Medulla oblongata (tissue), 1 donor: ENCODE data around the gene YIPF3.
"Not testable (repeated sequence)": the region's sequence is repeated elsewhere in the genome, so short reads cannot be mapped to it uniquely, and the experiment has no call there.

Experiments
- DNase-seq: peaks from one replicate; pipeline ENCODE4 v3.0.0-alpha.2; 2015; ENCODE audit errors: extremely low spot score

Gene YIPF3

GRCh38 chr6:43493230-43493629 lies 23.5 kb downstream of the YIPF3 start:
- no peak for DNase-seq

GRCh38 chr6:43492673-43493072 lies 24.1 kb downstream of the YIPF3 start:
- no peak for DNase-seq

GRCh38 chr6:43491750-43492661 lies 24.7 kb downstream of the YIPF3 start:
- peak; percentile 94 for DNase-seq

DNA sequence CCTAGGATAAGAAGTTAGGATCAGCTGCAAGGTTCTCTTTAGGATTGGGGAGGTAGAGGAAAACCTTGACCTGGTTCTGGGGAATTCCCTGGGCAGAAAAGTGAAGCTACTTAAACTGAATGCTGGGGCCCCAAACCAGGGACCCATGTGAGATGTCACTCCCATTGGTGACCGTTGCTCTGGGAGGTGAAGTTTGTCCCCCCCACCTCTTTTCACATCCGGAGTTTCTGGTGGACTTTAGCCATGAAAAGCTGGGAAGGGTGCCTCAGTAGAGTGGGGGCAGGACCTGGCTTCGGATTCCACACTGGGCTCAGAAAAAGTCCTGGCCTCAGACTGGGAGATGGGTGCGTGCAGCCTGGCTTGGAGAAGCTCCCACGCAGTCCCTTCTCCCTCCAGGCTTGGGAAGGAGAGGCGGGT lies 26.2 kb downstream of the YIPF3 start:
- peak; percentile 46 for DNase-seq

GRCh38 chr6:43489277-43490072 lies 27.3 kb downstream of the YIPF3 start:
- peak; percentile 96 for DNase-seq

DNA sequence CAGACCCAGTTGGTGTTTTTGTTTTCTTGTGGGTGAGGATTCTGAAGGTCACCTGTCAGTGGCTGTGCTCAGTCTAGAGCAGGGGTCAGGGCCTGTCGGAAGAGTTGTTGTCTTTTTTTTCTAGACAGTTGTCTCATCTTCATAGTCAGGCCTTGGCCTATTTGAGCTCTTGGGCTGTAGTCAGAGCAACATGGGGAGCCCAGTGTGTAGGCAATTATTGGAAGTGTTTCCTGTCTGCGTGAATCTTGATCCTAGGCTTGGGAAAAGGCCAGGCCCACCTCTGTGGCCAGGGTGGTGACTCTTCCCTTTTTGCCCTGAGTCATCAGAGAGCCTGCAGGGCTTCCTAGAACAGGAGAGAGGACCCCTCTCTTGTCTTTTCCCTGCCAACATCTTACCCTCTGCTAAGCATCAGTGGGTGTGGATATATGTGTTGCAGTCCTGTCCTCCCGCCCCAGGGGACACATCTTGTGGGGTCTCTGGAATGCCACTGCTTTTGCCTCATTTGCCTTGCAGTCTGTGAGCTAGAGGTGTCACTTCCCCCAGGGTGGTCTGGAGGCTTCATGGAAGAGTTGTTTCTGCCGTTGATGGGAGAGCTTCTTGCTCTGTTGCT lies 28.0 kb downstream of the YIPF3 start:
- DNase-seq = no peak

GRCh38 chr6:43481591-43482236 lies 35.0 kb downstream of the YIPF3 start:
- no peak for DNase-seq

GRCh38 chr6:43481075-43481474 lies 35.7 kb downstream of the YIPF3 start:
- no peak for DNase-seq

GRCh38 chr6:43478008-43478372 lies 38.7 kb downstream of the YIPF3 start:
- no peak for DNase-seq

GRCh38 chr6:43477235-43478007 lies 39.3 kb downstream of the YIPF3 start, which contains the start of gene TJAP1:
Gene TJAP1, plus strand, starts transcription at chr6:43477570. Its CDS starts 21,432 bp downstream, at chr6:43499002.
- DNase-seq = peak; percentile 94

- no peak for DNase-seq
Observed at GRCh38 chr6:43476746-43477145, 40.0 kb downstream of the YIPF3 start.

DNA sequence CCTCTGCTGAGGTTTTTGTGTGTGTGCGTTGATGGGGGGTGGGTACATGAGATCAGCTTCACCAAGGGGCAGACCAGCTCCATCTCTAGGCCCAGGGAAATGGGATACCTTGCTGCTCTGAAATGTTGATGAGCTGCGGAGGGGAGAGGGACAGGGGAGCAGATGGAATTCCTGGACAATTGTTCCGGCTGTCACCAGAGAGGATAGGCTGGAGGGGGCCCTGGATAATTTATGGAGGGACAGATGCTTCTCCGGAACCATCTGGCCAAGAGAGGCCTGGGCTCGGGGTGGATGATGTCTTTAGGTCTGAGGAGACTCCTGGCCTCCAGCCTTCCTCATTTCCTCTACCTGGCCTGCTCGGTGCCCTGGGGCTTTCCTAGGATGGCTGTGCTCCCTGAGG lies 41.2 kb downstream of the YIPF3 start:
- no peak for DNase-seq

DNA sequence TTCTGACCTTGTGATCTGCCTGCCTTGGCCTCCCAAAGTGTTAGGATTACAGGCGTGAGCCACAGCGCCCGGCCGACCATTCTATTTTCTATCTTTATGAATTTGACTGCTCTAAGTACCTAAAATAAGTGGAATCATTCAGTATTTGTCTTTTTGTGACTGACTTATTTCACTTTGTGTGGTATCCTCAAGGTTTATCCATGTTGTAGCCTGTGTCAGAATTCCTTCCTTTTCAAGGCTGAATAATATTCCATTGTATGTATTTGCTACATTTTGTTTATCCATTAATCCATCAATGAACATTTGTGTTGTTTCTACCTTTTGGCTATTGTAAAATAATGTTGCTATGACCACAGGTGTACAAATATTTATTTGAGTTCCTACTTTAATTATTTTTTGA lies 44.2 kb downstream of the YIPF3 start:
- no peak for DNase-seq

- DNase-seq = no peak
Observed at GRCh38 chr6:43471399-43471798, 45.3 kb downstream of the YIPF3 start.

- DNase-seq = no peak
Observed at GRCh38 chr6:43469947-43470346, 46.8 kb downstream of the YIPF3 start.

GRCh38 chr6:43468748-43469681 lies 47.7 kb downstream of the YIPF3 start:
- no peak for DNase-seq

GRCh38 chr6:43468240-43468639 lies 48.5 kb downstream of the YIPF3 start:
- no peak for DNase-seq

- DNase-seq = no peak
Observed at GRCh38 chr6:43467752-43468151, 49.0 kb downstream of the YIPF3 start.

DNA sequence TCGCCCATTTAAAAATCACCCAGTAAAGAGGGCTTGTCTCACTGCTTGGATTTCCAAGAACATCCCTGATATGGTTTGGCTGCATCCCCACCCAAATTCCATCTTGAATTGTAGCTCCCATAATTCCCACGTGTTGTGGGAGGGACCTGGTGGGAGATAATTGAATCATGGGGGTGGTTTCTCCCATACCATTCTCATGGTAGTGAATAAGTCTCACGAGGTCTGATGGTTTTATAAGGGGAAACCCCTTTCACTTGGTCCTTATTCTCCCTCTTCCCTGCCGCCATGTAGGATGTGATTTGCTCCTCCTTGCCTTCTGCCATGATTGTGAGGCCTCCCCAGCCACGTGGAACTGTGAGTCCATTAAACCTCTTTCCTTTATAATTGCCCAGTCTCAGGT lies 49.5 kb downstream of the YIPF3 start:
- not testable (repeated sequence) for DNase-seq

DNA sequence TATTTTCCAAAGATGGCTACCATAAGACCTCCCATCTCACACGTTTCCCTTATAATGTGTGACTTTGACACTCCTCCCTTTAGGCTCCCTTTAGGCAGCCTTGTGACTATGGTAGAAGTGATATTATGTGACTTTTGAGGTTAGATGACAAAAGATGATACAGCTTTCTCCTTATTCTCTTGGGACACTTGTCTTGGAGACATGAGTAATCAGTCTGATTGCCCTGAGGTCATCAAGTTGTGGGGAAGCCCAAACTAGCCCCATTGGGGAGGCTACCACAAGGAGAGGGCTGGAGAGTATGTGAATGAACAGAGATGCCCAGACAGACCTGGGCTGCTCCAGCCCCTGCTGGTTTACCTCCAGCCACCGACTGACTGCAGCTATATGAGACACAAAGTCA lies 50.8 kb downstream of the YIPF3 start:
- DNase-seq = no peak
